IMR-90 (cell line): ENCODE data around the gene GNE. TPM values are rescaled to one million over a fixed set of nuclear protein-coding genes. Genes with fewer than 3 reads are reported as not detected.

ENCODE experiments used
- ATAC-seq: fragments of 200-7000 bp; cut with Tn5 transposase; 2 replicates; pipeline ENCODE4 v1.9.1; 2020; ENCODE audit warnings: low read depth, mild to moderate bottlenecking, moderate library complexity
- BruUV-seq: library from RNA; stranded (reverse); fragments of 400-500 nt; replicated peaks from 2 replicates; lab custom pipeline; 2021; lab: Mats Ljungman, UMichigan
- CTCF ChIA-PET: fragments of 300-600 bp; formaldehyde crosslinking; extraction: SDS; loops from one replicate; lab custom pipeline; 2021; ENCODE audit warnings: antibody characterized with exemption; lab: Yijun Ruan, JAX
- POLR2A ChIA-PET: fragments of 300-600 bp; sonication (Branson Sonifier 250); formaldehyde crosslinking; loops from one replicate; lab custom pipeline; 2022; ENCODE audit warnings: antibody characterized with exemption; ENCODE audit not compliant: unreplicated experiment; lab: Charles Lee
- DNase-seq: peaks from one replicate; pipeline ENCODE4 v3.0.0; 2013
- H2AFZ ChIP-seq: replicated peaks from 2 replicates; pipeline ENCODE3; 2013; ENCODE audit warnings: low read length, mild to moderate bottlenecking; ENCODE audit not compliant: poor library complexity
- H2AK5ac ChIP-seq: 2 replicates; pipeline ENCODE4 v1.6.1; 2013; ENCODE audit warnings: low read depth, low read length, inconsistent platforms
- H2AK9ac ChIP-seq: replicated peaks from 2 replicates; pipeline ENCODE3; 2013; ENCODE audit warnings: mild to moderate bottlenecking, low read depth, low read length, moderate library complexity; ENCODE audit not compliant: poor library complexity
- H2BK120ac ChIP-seq: 2 replicates; pipeline ENCODE4 v1.6.1; 2013; ENCODE audit warnings: low read depth, low read length, inconsistent platforms
- H2BK15ac ChIP-seq: 3 replicates; pipeline ENCODE4 v1.6.1; 2013; ENCODE audit warnings: low read depth, low read length, inconsistent platforms
- H2BK20ac ChIP-seq: 2 replicates; pipeline ENCODE4 v1.6.1; 2013; ENCODE audit warnings: low read depth, mild to moderate bottlenecking, inconsistent platforms, low read length, moderate library complexity
- H2BK5ac ChIP-seq: 2 replicates; pipeline ENCODE4 v1.6.1; 2013; ENCODE audit warnings: mild to moderate bottlenecking, low read depth, low read length, inconsistent platforms; ENCODE audit not compliant: poor library complexity, severe bottlenecking
- H3K14ac ChIP-seq: replicated peaks from 2 replicates; pipeline ENCODE4 v1.6.1; 2013; ENCODE audit warnings: low read depth, low read length, inconsistent platforms
- H3K18ac ChIP-seq: 2 replicates; pipeline ENCODE4 v1.6.1; 2013; ENCODE audit warnings: low read depth, low read length, control low read depth
- H3K23ac ChIP-seq: 2 replicates; pipeline ENCODE4 v1.6.1; 2013; ENCODE audit warnings: low read depth, low read length, inconsistent platforms
- H3K27ac ChIP-seq: 2 replicates; pipeline ENCODE4 v1.5.1; 2013; ENCODE audit warnings: mild to moderate bottlenecking, control low read depth, low read length; ENCODE audit not compliant: insufficient read depth
- H3K27me3 ChIP-seq: 2 replicates; pipeline ENCODE4 v1.6.1; 2013; ENCODE audit warnings: low read length; ENCODE audit not compliant: control insufficient read depth, insufficient read depth
- H3K36me3 ChIP-seq: 2 replicates; pipeline ENCODE4 v1.6.1; 2013; ENCODE audit warnings: low read length, mixed read lengths; ENCODE audit not compliant: control insufficient read depth, insufficient read depth
- H3K4ac ChIP-seq: 2 replicates; pipeline ENCODE4 v1.6.1; 2013; ENCODE audit warnings: low read depth, low read length, inconsistent platforms
- H3K4me1 ChIP-seq: 2 replicates; pipeline ENCODE4 v1.6.1; 2013; ENCODE audit warnings: low read length, mixed read lengths; ENCODE audit not compliant: control insufficient read depth, insufficient read depth
- H3K4me2 ChIP-seq: 2 replicates; pipeline ENCODE4 v1.6.1; 2013; ENCODE audit warnings: low read depth, mild to moderate bottlenecking, control low read depth, low read length, moderate library complexity
- H3K4me3 ChIP-seq: 2 replicates; pipeline ENCODE4 v1.5.1; 2013; ENCODE audit warnings: low read depth, mild to moderate bottlenecking, control low read depth, low read length, moderate library complexity; ENCODE audit not compliant: insufficient read depth
- H3K56ac ChIP-seq: 2 replicates; pipeline ENCODE4 v1.6.1; 2013; ENCODE audit warnings: low read length, inconsistent platforms; ENCODE audit not compliant: insufficient read depth; ENCODE audit errors: extremely low read depth
- H3K79me1 ChIP-seq, 2 experiments: 2 replicates each; pipeline ENCODE4 v1.6.1; 2013; ENCODE audit warnings: low read length in 2 of 2, inconsistent platforms in 1 of 2, low read depth in 1 of 2
- H3K9ac ChIP-seq: 2 replicates; pipeline ENCODE4 v1.6.1; 2013; ENCODE audit warnings: low read depth, low read length, control low read depth
- H3K9me1 ChIP-seq: 2 replicates; pipeline ENCODE4 v1.6.1; 2013; ENCODE audit warnings: low read length, inconsistent platforms; ENCODE audit not compliant: insufficient read depth
- H3K9me3 ChIP-seq: 2 replicates; pipeline ENCODE4 v1.6.1; 2013; ENCODE audit warnings: low read length; ENCODE audit not compliant: control insufficient read depth, insufficient read depth
- H4K20me1 ChIP-seq: 2 replicates; pipeline ENCODE4 v1.6.1; 2013; ENCODE audit warnings: low read length, inconsistent platforms; ENCODE audit not compliant: insufficient read depth
- H4K5ac ChIP-seq: 2 replicates; pipeline ENCODE4 v1.6.1; 2013; ENCODE audit warnings: mild to moderate bottlenecking, low read depth, low read length, control low read depth
- H4K8ac ChIP-seq, 2 experiments: 2 replicates each; pipeline ENCODE4 v1.6.1; 2013; ENCODE audit warnings: low read depth in 2 of 2, low read length in 2 of 2, control low read depth in 1 of 2, inconsistent platforms in 1 of 2
- H4K91ac ChIP-seq: 2 replicates; pipeline ENCODE4 v1.6.1; 2013; ENCODE audit warnings: low read depth, low read length, inconsistent platforms; ENCODE audit not compliant: insufficient read depth
- BHLHE40 ChIP-seq: fragments of 150-350 bp; IDR thresholded peaks from 2 replicates; pipeline ENCODE4 v1.6.1; 2016; ENCODE audit warnings: mild to moderate bottlenecking, low read depth, low read length
- MAFK ChIP-seq: IDR thresholded peaks from 2 replicates; pipeline ENCODE4 v1.6.1; 2012; ENCODE audit warnings: low read depth, low read length, improper control_type of control experiment
- MAZ ChIP-seq: IDR thresholded peaks from 2 replicates; pipeline ENCODE4 v1.6.1; 2012; ENCODE audit warnings: low read depth, mild to moderate bottlenecking, low read length, improper control_type of control experiment, moderate library complexity, borderline replicate concordance
- NFE2L2 ChIP-seq: fragments of 150-350 bp; IDR thresholded peaks from 2 replicates; pipeline ENCODE4 v1.6.1; 2016; ENCODE audit warnings: low read depth, mild to moderate bottlenecking, low read length
- RFX5 ChIP-seq: IDR thresholded peaks from 2 replicates; pipeline ENCODE4 v1.8.0; 2012; ENCODE audit warnings: low read depth, mild to moderate bottlenecking, low read length, moderate library complexity
- USF2 ChIP-seq: fragments of 150-350 bp; IDR thresholded peaks from 2 replicates; pipeline ENCODE4 v1.6.1; 2017; ENCODE audit warnings: mild to moderate bottlenecking, antibody characterized with exemption, low read length, low read depth
- WGBS, 2 experiments: methylation state at CpG; one replicate each; pipeline versions ENCODE4 v1.1.5 to v1.1.7; 2013; ENCODE audit warnings: missing lambda C conversion rate in 2 of 2; ENCODE audit not compliant: insufficient read length in 1 of 2; ENCODE audit errors: extremely low coverage in 2 of 2; 5-methylcytosine and 5-hydroxymethylcytosine counted together
- dilution Hi-C: fragments of 300-500 bp; cut with HindIII; formaldehyde crosslinking; loops from one replicate; pipeline ENCODE4 v1.14.3; 2018; ENCODE audit warnings: low sequenced_read_pairs; ENCODE audit not compliant: unreplicated experiment
- in situ Hi-C: fragments of 300-500 bp; cut with MboI; formaldehyde crosslinking; loops from 3 replicates; pipeline ENCODE4 v1.14.3; 2019; ENCODE audit warnings: low sequenced_read_pairs, inconsistent platforms, mixed read lengths
- intact Hi-C: fragments of 100-400 bp; cut with micrococcal nuclease; formaldehyde crosslinking; loops from 2 replicates; pipeline ENCODE4 v1.10.0; 2022
- polyA plus RNA-seq, 3 experiments: library from polyadenylated mRNA; depleted of rRNA; stranded (reverse); fragments of >200 nt; gene quantifications; 2 replicates each; pipeline ENCODE4 v1.2.3, GENCODE V29; 2012; ENCODE audit warnings: low replicate concordance in 1 of 3
- total RNA-seq: library from RNA; depleted of rRNA; stranded (reverse); fragments of >200 nt; gene quantifications from 2 replicates; pipeline ENCODE4 v1.2.3, GENCODE V29; 2012

Gene GNE
- total and polyA plus RNA-seq, 2 of the 4 experiments (the other 2 are of a cell fraction) = 11.7 to 34.1 TPM

GRCh38 chr9:36301227-36301626 lies 43.0 kb upstream of the GNE start:
- no peaks in the 10 kb centered on the region for H3K27me3 ChIP-seq
- no peak overlapping the region for H2BK5ac ChIP-seq
- H2BK20ac ChIP-seq = no peak overlapping the region
- no peak overlapping the region for H3K14ac ChIP-seq
- no peak overlapping the region for H2AK9ac ChIP-seq
- ATAC-seq (no peak), DNase-seq (no peak)
- no peak overlapping the region for H3K4me3 ChIP-seq
- H4K8ac ChIP-seq = no peak overlapping the region
- no peak overlapping the region for H3K18ac ChIP-seq
- no peaks in the 10 kb centered on the region for H3K9me3 ChIP-seq
- no peaks in the 10 kb centered on the region for H3K36me3 ChIP-seq
- H3K4me2 ChIP-seq = no peak overlapping the region
- H3K9me1 ChIP-seq = peaks cover 3% of the 10 kb centered on the region
- no peak overlapping the region for H2BK120ac ChIP-seq
- ChIA-PET CTCF (no interaction called here), POLR2A (no interaction called here)
- no peak overlapping the region for H4K91ac ChIP-seq
- no peak overlapping the region for H3K56ac ChIP-seq
- H3K27ac ChIP-seq = no peak overlapping the region
- intact Hi-C loops (no loop called here), in situ Hi-C loops (no loop called here), dilution Hi-C loops (no loop called here)
- no TSS peak for BruUV-seq
- no peak overlapping the region for H2AK5ac ChIP-seq
- no peaks in the 10 kb centered on the region for H3K79me1 ChIP-seq
- H2AFZ ChIP-seq = no peak overlapping the region
- no peak for TF ChIP-seq MAZ
- TF ChIP-seq MAFK = no peak
- no peak for TF ChIP-seq RFX5
- no peak for TF ChIP-seq BHLHE40
- TF ChIP-seq NFE2L2 = no peak
- no peak for TF ChIP-seq USF2
- H4K5ac ChIP-seq = no peak overlapping the region
- 0% methylated on average over 1 of the region's 5 CpGs; no CpG with 5 or more reads in 1 of the 2 experiments for WGBS, 2 experiments
- no peak overlapping the region for H3K4ac ChIP-seq
- no peak overlapping the region for H3K23ac ChIP-seq
- H3K9ac ChIP-seq = no peak overlapping the region
- peaks cover 4% of the 10 kb centered on the region; the same call in 1 of the 2 replicates for H3K4me1 ChIP-seq
- H2BK15ac ChIP-seq = no peak overlapping the region
- H4K20me1 ChIP-seq = no peaks in the 10 kb centered on the region
